Loucy (cell line): ENCODE data around the gene MGAT5.

Source experiments
- H2AFZ ChIP-seq: fragments of 200-600 bp; sonication (generic); 2 replicates; pipeline ENCODE4 v1.6.0; 2016; ENCODE audit warnings: antibody characterized with exemption, mild to moderate bottlenecking, low read length, moderate library complexity
- H3F3A ChIP-seq: fragments of 200-600 bp; 2 replicates; pipeline ENCODE4 v1.6.0; 2016; ENCODE audit warnings: antibody characterized with exemption, low read depth, mild to moderate bottlenecking
- H3K27me3 ChIP-seq: fragments of 200-600 bp; sonication (generic); 2 replicates; pipeline ENCODE4 v1.6.1; 2014; ENCODE audit warnings: low read length, mild to moderate bottlenecking; ENCODE audit not compliant: insufficient read depth, poor library complexity, severe bottlenecking
- H3K36me3 ChIP-seq: fragments of 200-600 bp; sonication (generic); 2 replicates; pipeline ENCODE4 v1.6.1; 2016; ENCODE audit warnings: low read length; ENCODE audit not compliant: insufficient read depth
- H3K4me1 ChIP-seq: fragments of 200-600 bp; sonication (generic); 2 replicates; pipeline ENCODE4 v1.5.1; 2014; ENCODE audit warnings: low read length, mild to moderate bottlenecking; ENCODE audit not compliant: insufficient read depth, poor library complexity, severe bottlenecking
- H3K4me2 ChIP-seq: fragments of 200-600 bp; sonication (generic); 2 replicates; pipeline ENCODE4 v1.6.0; 2014; ENCODE audit warnings: antibody characterized with exemption, low read length, low read depth, mild to moderate bottlenecking; ENCODE audit not compliant: poor library complexity, severe bottlenecking
- H3K4me3 ChIP-seq: fragments of 200-600 bp; sonication (generic); 2 replicates; pipeline ENCODE4 v1.5.1; 2014; ENCODE audit warnings: low read length, mild to moderate bottlenecking, mixed read lengths; ENCODE audit not compliant: poor library complexity, severe bottlenecking
- H3K79me2 ChIP-seq: fragments of 200-600 bp; sonication (generic); 2 replicates; pipeline ENCODE4 v1.6.1; 2014; ENCODE audit warnings: low read length; ENCODE audit not compliant: insufficient read depth
- H3K9ac ChIP-seq: fragments of 200-600 bp; sonication (generic); 2 replicates; pipeline ENCODE4 v1.6.0; 2014; ENCODE audit warnings: mild to moderate bottlenecking, low read depth, low read length, moderate library complexity; ENCODE audit not compliant: poor library complexity, severe bottlenecking
- H3K9me2 ChIP-seq: fragments of 200-600 bp; sonication (generic); replicated peaks from 2 replicates; pipeline ENCODE4 v1.6.1; 2016; ENCODE audit warnings: low read depth, low read length, mixed read lengths
- H3K9me3 ChIP-seq: fragments of 200-600 bp; sonication (generic); 2 replicates; pipeline ENCODE4 v1.6.1; 2014; ENCODE audit warnings: mild to moderate bottlenecking, antibody characterized with exemption, low read length, low read depth; ENCODE audit not compliant: insufficient read depth
- H4K20me1 ChIP-seq: fragments of 200-600 bp; sonication (generic); 2 replicates; pipeline ENCODE4 v1.6.0; 2014; ENCODE audit warnings: antibody characterized with exemption, low read length, mild to moderate bottlenecking; ENCODE audit not compliant: insufficient read depth, poor library complexity, severe bottlenecking
- CTCF ChIP-seq: fragments of 200-600 bp; sonication (generic); conservative IDR thresholded peaks from 2 replicates; pipeline ENCODE4 v1.5.1; 2014; ENCODE audit warnings: mild to moderate bottlenecking, antibody characterized with exemption, low read length
- EZH2phosphoT487 ChIP-seq: fragments of 200-600 bp; IDR thresholded peaks from 2 replicates; pipeline ENCODE4 v1.6.1; 2018; ENCODE audit warnings: antibody characterized with exemption, mild to moderate bottlenecking, moderate library complexity, borderline replicate concordance

Gene MGAT5

GRCh38 chr2:134225841-134226240 lies 28.0 kb upstream of the MGAT5 start:
- peaks cover 85% of the 10 kb centered on the region for H3K79me2 ChIP-seq
- H3K27me3 ChIP-seq = no peaks in the 10 kb centered on the region
- no peak overlapping the region for H3K9ac ChIP-seq
- H3K9me2 ChIP-seq = no peaks in the 10 kb centered on the region
- H3K36me3 ChIP-seq = no peaks in the 10 kb centered on the region
- no peak overlapping the region for H2AFZ ChIP-seq
- no peaks in the 10 kb centered on the region for H4K20me1 ChIP-seq
- no peak overlapping the region for H3K4me2 ChIP-seq
- no peak overlapping the region for H3K4me3 ChIP-seq
- peaks cover 6% of the 10 kb centered on the region; the same call in 1 of the 2 replicates for H3K9me3 ChIP-seq
- H3K4me1 ChIP-seq = peaks cover 2% of the 10 kb centered on the region
- TF ChIP-seq EZH2phosphoT487 = no peak
- TF ChIP-seq CTCF = no peak
- H3F3A ChIP-seq = no peaks in the 10 kb centered on the region

GRCh38 chr2:134226601-134227000 lies 27.3 kb upstream of the MGAT5 start:
- TF ChIP-seq CTCF = no peak
- no peak for TF ChIP-seq EZH2phosphoT487
- Histone ChIP-seq H3K27me3 (no peaks in the 10 kb centered on the region), H2AFZ (no peak overlapping the region), H3F3A (no peaks in the 10 kb centered on the region), H3K4me3 (no peak overlapping the region), H3K9me2 (no peaks in the 10 kb centered on the region), H4K20me1 (no peaks in the 10 kb centered on the region), H3K4me2 (no peak overlapping the region), H3K36me3 (no peaks in the 10 kb centered on the region), H3K9ac (no peak overlapping the region), H3K9me3 (peaks cover 6% of the 10 kb centered on the region; the same call in 1 of the 2 replicates), H3K79me2 (peaks cover 82% of the 10 kb centered on the region), H3K4me1 (peaks cover 10% of the 10 kb centered on the region)

GRCh38 chr2:134227666-134228065 lies 26.2 kb upstream of the MGAT5 start:
- no peaks in the 10 kb centered on the region for H3K9me2 ChIP-seq
- H3K4me1 ChIP-seq = peaks cover 19% of the 10 kb centered on the region
- TF ChIP-seq EZH2phosphoT487 (no peak), CTCF (no peak)
- H2AFZ ChIP-seq = no peak overlapping the region
- peaks cover 5% of the 10 kb centered on the region for H3F3A ChIP-seq
- no peak overlapping the region for H3K9ac ChIP-seq
- no peaks in the 10 kb centered on the region for H3K27me3 ChIP-seq
- H3K9me3 ChIP-seq = peaks cover 6% of the 10 kb centered on the region; the same call in 1 of the 2 replicates
- H3K79me2 ChIP-seq = peaks cover 80% of the 10 kb centered on the region
- no peak overlapping the region for H3K4me3 ChIP-seq
- peaks cover 7% of the 10 kb centered on the region for H4K20me1 ChIP-seq
- H3K36me3 ChIP-seq = no peaks in the 10 kb centered on the region
- H3K4me2 ChIP-seq = no peak overlapping the region
